AG04450 (cell line): Measurements from ENCODE around the gene CBL. TPM values are rescaled to one million over a fixed set of nuclear protein-coding genes. Genes with fewer than 3 reads are reported as not detected.
A peak's percentile ranks its signal among the peaks of the same experiment; 100 is the strongest.

ENCODE experiments used
- CTCF ChIA-PET: fragments of 300-600, 350-600 bp; formaldehyde crosslinking; extraction: SDS; loops from one replicate; lab custom pipeline; 2022; ENCODE audit warnings: antibody characterized with exemption, inconsistent platforms; lab: Charles Lee
- POLR2A ChIA-PET: fragments of 350-600 bp; formaldehyde crosslinking; extraction: SDS; loops from one replicate; lab custom pipeline; 2021; ENCODE audit warnings: antibody characterized with exemption, inconsistent platforms; lab: Yijun Ruan, JAX
- DNase-seq: peaks from one replicate; pipeline ENCODE4 v3.0.0-alpha.2; 2011; ENCODE audit warnings: low read depth, low spot score
- H3K27ac ChIP-seq: one replicate; pipeline ENCODE4 v1.5.1; 2012; ENCODE audit warnings: low read depth, low read length, control low read depth
- H3K27me3 ChIP-seq: one replicate; pipeline ENCODE4 v1.6.0; 2012; ENCODE audit warnings: low read length; ENCODE audit not compliant: control insufficient read depth, insufficient read depth
- H3K4me3 ChIP-seq: 2 replicates; pipeline ENCODE4 v1.5.1; 2011; ENCODE audit warnings: mild to moderate bottlenecking, low read depth, low read length, control low read depth
- H3K9me3 ChIP-seq: 2 replicates; pipeline ENCODE4 v1.5.1; 2012; ENCODE audit warnings: low read length; ENCODE audit not compliant: control insufficient read depth, insufficient read depth
- polyA plus RNA-seq: library from polyadenylated mRNA; depleted of rRNA; stranded (reverse); fragments of >200 nt; gene quantifications from 2 replicates; pipeline ENCODE4 v1.2.3, GENCODE V29; 2011
- TF ChIP-seq, protein P1 (sequence below): IDR thresholded peaks from 2 replicates; pipeline ENCODE4 v1.5.1; 2011; ENCODE audit warnings: low read depth, low read length, control low read depth, inconsistent platforms

The CBL gene
- polyA plus RNA-seq, 1 experiment, result 24.3 TPM

DNA sequence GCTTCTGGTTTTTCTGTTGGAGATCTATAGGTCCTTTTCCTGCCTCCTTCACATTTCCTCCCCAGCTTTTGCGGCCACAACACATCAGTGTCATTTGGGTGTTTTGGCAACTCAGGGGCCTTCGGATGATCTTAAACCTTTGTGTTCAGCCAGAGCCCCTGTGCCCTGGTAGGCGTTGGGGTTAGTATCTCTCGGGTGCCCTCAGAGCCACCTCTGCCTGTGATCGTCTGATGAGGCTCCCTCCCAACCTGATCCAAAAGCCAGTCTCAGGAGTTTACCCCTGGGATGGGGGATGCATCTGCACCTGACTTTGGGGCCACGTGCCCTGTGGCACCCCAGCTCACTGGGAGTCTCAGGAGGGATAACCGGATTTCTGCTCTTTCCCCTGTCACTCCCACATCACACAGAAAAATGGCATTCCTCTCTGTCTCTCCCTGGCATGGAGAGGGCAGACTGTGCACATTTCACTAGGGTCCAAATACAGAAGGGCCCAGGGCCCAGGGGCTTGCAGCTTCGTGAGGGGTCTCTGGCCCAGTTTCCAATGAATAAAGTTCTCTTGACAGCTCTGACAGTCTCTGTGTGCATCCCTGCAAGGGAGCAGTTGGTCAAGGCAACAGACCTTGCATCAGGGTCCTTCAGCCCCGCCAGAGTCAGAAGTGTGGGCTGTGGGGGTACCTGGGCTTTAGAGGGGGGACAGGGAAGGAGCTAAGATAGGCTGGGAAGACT, 130.8 kb downstream of the CBL start:
- no peaks in the 10 kb centered on the region; the same call in 1 of the 2 replicates for H3K9me3 ChIP-seq
- no peaks in the 10 kb centered on the region for H3K27me3 ChIP-seq
- peak overlapping the region; percentile 48 for H3K4me3 ChIP-seq
- CTCF ChIA-PET, result interaction anchor here (0.6 to 6.4 kb wide), 17 partner anchors 10 to 269 kb away, joined by 3 to 161 read pairs (median 11); partner anchors contain the start of genes CBL, MCAM, USP2 and VPS11
- H3K27ac ChIP-seq, result peak overlapping the region; percentile 88
- POLR2A ChIA-PET, result interaction anchor here (0.9 to 2.8 kb wide), 12 partner anchors 11 to 242 kb away, joined by 3 to 34 read pairs (median 12); partner anchors contain the start of genes CBL, DPAGT1 and MCAM
- DNase-seq, result no peak
- TF ChIP-seq, protein P1, sequence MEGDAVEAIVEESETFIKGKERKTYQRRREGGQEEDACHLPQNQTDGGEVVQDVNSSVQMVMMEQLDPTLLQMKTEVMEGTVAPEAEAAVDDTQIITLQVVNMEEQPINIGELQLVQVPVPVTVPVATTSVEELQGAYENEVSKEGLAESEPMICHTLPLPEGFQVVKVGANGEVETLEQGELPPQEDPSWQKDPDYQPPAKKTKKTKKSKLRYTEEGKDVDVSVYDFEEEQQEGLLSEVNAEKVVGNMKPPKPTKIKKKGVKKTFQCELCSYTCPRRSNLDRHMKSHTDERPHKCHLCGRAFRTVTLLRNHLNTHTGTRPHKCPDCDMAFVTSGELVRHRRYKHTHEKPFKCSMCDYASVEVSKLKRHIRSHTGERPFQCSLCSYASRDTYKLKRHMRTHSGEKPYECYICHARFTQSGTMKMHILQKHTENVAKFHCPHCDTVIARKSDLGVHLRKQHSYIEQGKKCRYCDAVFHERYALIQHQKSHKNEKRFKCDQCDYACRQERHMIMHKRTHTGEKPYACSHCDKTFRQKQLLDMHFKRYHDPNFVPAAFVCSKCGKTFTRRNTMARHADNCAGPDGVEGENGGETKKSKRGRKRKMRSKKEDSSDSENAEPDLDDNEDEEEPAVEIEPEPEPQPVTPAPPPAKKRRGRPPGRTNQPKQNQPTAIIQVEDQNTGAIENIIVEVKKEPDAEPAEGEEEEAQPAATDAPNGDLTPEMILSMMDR, result no peak

DNA sequence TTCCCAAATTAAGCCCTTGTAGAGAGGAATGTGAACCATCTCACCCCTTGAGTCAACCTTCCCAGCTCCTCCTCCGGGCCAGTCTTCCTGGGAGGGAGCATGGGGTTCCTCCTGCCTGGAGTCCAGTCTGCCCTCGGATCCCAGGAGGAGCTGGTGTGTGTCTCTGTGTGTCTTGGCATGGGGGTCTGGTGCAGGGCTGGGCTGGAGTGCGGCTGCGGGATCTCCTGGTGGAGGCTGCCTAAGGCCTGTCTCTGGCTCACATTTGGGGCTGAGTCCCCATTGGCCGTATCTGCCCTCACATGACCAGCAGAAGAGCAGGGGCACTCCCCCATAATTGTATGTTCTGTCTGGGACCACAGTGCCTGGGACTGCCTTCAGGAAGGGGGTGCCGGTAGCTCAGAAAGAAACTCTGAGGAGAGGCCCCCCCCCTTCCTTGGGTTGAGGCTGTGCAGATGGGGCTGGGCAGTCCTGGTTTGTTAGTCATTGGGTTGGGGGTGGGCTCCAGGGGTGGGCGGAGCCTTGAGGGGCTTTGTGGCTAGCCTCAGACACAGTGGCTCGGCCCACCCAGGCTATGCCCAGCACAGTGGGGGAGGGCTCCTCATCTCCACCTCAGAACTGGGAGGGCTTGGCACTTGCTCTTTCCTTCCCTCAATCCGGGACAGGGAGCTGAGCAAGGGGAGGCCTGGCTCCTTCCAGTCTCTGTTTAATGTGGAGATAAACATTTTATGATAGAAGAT, 131.6 kb downstream of the CBL start:
- DNase-seq, result peak; percentile 88
- H3K4me3 ChIP-seq, result peak overlapping the region; percentile 48
- H3K27me3 ChIP-seq, result peaks cover 3% of the 10 kb centered on the region
- TF ChIP-seq, protein P1, result no peak
- no peaks in the 10 kb centered on the region; the same call in 1 of the 2 replicates for H3K9me3 ChIP-seq
- POLR2A ChIA-PET, result interaction anchor here (0.6 to 2.8 kb wide), 25 partner anchors 9 to 426 kb away, joined by 3 to 34 read pairs (median 8); partner anchors contain the start of genes CBL, DPAGT1 and MCAM
- CTCF ChIA-PET, result interaction anchor here (0.6 to 6.4 kb wide), 50 partner anchors 9 to 392 kb away, joined by 3 to 161 read pairs (median 5); partner anchors contain the start of genes C2CD2L, CBL, DPAGT1 and HINFP
- H3K27ac ChIP-seq, result peak overlapping the region; percentile 88

DNA sequence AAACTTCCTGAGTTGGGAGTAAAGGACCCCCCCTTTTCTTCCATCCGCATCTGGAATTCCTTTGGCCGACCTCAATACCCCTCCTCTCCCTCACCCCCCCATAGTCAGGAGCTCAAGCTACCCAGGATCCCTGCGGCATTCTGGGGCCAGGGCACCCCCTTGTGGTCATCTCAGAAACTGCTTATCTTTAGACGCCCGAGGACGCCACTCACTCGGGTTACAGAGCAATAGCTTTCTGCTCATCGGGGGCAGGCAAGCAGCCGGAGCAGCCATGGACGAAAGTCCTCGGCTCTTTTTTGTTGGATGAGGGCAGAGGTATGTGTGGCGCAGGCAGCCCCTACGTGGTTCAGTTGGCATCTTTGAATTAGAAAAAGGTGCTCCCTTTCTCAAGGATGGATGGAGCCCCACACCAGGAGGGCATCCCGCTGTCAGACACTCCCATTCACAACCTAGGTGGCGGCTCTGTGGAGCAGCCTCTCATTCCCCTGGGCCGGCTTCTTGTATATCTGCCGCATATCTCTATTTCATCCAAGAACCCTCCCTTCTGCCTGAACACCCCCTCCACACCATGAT, 132.3 kb downstream of the CBL start:
- Histone ChIP-seq H3K27me3 (peaks cover 7% of the 10 kb centered on the region), H3K4me3 (peak overlapping the region; percentile 64), H3K27ac (peak overlapping the region; percentile 88), H3K9me3 (no peaks in the 10 kb centered on the region; the same call in 1 of the 2 replicates)
- DNase-seq, result no peak
- ChIA-PET CTCF (interaction anchor here (0.6 to 6.4 kb wide), 54 partner anchors 9 to 391 kb away, joined by 3 to 161 read pairs (median 5); partner anchors contain the start of genes C2CD2L, CBL, DPAGT1 and HINFP), POLR2A (interaction anchor here (0.6 to 2.8 kb wide), 23 partner anchors 10 to 427 kb away, joined by 3 to 34 read pairs (median 8); partner anchors contain the start of genes C2CD2L, CBL, DPAGT1 and MCAM)
- TF ChIP-seq, protein P1, result peak; percentile 90

DNA sequence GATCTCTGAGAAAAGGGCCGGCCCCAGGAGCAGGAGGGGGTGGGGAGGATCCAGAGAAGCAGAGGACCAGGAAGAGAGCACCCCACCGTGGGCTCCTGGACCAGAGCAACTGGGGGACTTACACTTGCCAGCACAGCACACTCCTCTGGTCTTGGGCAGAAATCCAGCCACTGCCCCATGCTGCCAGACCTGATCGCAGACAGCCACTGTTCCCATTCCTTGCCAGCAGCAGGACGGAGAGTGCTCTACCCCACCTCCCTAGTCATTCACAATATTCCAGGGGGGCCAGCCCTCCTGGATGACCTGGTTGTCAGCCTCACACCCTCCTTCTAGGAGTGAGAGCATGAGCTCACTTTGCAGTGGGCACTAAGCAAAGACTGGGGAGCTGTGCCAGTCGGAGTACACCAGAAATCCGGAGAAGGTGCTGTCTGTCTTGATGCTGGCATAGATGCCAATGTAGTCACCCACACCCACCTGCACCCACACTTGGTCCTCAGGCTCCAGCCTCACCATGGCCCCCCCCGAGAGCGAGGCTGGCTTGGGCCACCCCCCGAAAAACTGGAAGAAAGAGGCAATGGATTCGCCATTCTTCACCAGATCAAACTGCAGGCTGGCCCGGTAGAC, 132.9 kb downstream of the CBL start:
- ChIA-PET POLR2A (interaction anchor here (0.7 to 2.8 kb wide), 10 partner anchors 20 to 244 kb away, joined by 3 to 32 read pairs (median 12); partner anchors contain the start of genes C2CD2L, CBL, DPAGT1 and MCAM), CTCF (interaction anchor here (0.6 to 6.4 kb wide), 57 partner anchors 8 to 650 kb away, joined by 3 to 161 read pairs (median 5); partner anchors contain the start of genes CBL, DPAGT1, HINFP and MCAM)
- Histone ChIP-seq H3K27me3 (peaks cover 12% of the 10 kb centered on the region), H3K9me3 (no peaks in the 10 kb centered on the region; the same call in 1 of the 2 replicates), H3K4me3 (peak overlapping the region; percentile 64), H3K27ac (peak overlapping the region; percentile 57)
- DNase-seq, result no peak
- TF ChIP-seq, protein P1, result no peak
